HG02943 (cell line): ENCODE measurements around the gene LGALS3BP.
"Not testable (repeated sequence)": the region's sequence is repeated elsewhere in the genome, so short reads cannot be mapped to it uniquely, and the experiment has no call there.

Source experiments
- ATAC-seq: cut with Tn5 transposase; IDR thresholded peaks from one replicate; pipeline ENCODE4 v1.9.1; 2021; ENCODE audit warnings: mild to moderate bottlenecking, low read depth, moderate library complexity; ENCODE audit not compliant: unreplicated experiment

LGALS3BP gene

GRCh38 chr17:78966123-78966813, 13.5 kb downstream of the LGALS3BP start:
- ATAC-seq = no peak

GRCh38 chr17:78965491-78965924, 14.2 kb downstream of the LGALS3BP start:
- ATAC-seq = no peak

- ATAC-seq = no peak
These were observed 16.3 kb downstream of the LGALS3BP start for GRCh38 chr17:78963378-78963777.

- not testable (repeated sequence) for ATAC-seq
These were observed 16.8 kb downstream of the LGALS3BP start for GRCh38 chr17:78962984-78963348.

DNA sequence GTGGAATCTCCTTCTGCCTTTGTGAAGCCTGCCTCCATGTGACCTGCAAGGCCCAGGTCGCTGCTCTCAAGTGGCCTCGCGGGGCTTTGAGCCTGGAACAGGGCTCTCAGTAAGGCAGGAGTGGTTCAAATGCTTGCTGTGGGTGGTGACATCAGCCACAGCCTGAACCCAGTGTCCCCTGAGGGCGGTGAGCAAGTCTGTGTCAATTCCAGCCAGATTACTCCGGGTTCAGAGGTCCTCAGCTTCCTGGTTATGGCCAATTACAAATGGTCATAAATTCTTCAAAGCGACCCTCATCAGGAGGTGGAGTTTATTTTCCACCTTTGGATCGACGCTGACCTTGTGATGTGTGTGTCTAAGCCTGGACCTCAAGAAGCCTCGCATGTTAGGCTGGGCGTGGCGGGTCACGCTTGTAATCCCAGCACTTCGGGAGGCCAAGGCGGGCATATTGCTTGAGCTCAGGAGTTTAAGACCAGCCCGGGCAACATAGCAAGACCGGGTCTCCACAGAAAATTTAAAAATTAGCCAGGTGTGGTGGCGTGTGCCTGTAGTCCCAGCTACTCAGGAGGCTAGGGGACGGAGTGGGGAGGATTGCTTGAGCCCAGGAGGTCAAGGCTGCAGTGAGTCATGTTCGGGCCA, 17.3 kb downstream of the LGALS3BP start:
- no peak for ATAC-seq

DNA sequence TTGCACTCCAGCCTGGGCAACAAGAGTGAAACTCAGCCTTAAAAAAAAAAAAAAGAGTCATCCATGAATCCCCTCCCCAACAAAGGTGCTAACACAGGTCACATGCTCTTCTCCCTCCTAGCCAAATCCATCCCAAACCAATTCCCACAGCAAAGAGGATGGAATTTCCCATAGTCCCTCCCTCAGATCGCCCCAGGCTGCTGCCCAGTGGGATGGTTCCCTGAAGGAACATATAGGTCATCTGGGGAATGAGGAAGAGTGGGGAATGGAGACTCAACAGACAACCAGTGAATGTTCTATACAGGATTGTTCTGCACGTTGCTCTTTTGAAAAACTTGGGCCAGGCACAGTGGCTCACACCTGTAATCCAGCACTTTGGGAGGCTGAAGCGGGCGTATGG, 18.2 kb downstream of the LGALS3BP start:
- ATAC-seq = no peak

DNA sequence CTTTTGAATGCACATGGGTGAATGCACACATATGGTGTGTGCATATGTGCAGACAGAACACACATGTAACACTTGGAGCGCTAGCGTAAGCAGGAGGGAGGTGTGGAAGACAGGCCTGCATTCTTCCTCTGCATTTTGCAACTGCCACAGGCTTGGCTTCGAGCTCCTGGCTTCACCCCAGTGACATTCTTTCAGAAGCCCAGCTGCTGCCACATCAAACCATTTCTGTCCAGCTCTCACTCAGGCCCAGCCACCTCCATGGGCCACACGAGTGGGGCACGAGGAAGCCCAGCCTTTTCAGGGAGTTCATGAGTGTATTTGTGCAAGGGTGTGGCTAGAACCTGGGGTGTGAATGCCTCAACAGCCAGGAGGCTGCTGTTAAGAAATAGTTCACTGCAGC, 18.8 kb downstream of the LGALS3BP start:
- no peak for ATAC-seq

DNA sequence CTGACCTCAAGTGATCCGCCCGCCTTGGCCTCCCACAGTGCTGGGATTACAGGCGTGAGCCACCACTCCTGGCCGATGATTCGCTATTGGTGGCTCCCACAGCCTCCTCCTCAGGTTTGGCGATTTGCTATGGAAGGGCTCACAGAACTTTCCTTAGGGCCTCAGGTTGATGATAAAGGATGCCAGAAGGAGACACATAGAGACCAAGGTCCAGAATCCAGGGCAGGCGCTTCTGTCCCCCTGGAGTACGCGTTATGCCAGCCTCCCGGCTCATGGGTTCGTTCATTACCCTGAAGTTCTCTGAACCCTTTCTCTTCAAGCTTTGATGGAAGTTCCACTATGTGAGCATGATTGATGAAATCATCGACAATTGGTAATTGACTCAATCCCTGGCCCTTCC, 19.9 kb downstream of the LGALS3BP start:
- ATAC-seq = no peak

DNA sequence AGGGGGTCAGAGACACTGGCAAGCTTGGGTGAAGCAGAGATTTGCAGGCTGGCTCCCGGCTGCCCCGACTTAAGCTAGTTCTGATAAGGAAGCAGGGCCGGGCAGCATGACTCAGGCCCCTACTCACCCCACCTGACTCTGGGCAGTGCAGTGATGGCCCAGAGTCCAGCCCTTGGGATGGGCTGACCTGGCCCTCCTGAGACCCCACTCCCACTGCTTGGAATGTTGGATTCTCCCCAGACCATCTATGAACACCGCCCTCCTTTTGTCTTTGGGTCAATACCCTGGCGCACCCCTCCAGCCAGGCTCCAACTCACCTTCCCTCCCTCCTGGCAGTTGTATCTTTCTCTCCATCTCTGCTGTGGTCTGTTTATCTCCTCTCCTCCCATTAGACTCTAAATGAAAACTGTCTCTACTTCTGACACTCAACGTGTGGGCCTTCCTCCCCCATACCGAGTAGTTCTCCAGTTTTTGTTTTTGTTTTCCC, 21.0 kb downstream of the LGALS3BP start:
- no peak for ATAC-seq

DNA sequence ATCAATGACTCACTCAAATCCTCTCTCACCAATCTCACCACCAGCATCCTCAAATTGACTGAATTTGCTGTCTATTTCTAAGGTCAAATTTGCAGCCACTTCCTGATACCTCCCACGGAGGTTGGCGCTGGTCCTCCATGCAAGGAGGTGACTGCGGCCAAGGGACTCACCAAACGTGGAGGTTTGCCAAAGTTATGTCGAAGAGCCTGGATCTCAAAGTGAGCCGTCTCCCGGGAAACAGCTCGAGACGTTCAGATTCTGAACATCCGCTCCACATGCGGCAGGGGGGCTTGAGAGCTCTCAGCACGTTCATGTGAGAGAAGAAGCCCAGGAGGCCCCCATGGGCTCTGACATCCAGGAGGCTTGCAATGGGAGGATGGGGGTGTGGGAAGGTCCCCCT, 22.6 kb downstream of the LGALS3BP start:
- ATAC-seq = no peak

DNA sequence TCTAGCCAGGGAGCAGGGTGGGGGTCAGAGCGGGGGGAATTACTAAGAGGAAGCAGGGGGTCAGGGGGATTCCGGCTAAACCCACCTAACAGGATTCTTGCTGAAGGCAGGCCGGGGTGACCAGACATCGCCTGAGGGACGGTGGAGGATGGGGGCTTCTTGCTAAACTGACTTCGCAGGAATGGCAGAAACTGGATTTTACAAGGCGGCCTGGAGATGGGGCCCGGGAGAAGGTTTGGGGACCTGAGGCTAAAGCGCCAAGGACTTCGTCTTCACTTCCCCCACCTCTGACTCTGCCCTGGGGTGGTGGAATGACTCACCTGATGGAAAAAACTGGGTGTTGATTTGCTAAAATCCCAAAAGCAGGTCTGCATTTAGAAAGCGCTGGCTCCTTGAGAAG, 23.5 kb downstream of the LGALS3BP start:
- ATAC-seq = no peak

DNA sequence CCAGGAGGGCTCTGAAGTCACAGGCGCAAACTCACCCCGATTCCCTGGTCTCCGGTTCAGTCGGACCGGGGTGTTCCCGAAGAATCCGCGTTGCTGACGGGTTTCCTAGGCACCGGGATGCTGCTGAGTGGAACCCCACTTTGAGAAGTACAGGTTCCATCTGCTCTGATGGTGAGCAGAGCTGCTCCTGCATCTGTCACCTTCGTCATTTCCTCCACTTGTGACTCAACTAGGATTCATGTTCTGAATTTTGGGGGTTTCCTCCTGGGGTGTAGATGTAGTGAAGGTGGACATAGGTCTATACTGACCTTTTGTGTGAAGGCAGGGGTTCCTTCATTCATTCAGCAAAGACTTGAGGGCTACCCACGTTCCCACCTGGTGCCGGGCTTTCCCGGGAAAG, 25.0 kb downstream of the LGALS3BP start:
- ATAC-seq = no peak

- ATAC-seq = no peak
These were observed 26.1 kb downstream of the LGALS3BP start for GRCh38 chr17:78953356-78954350.

DNA sequence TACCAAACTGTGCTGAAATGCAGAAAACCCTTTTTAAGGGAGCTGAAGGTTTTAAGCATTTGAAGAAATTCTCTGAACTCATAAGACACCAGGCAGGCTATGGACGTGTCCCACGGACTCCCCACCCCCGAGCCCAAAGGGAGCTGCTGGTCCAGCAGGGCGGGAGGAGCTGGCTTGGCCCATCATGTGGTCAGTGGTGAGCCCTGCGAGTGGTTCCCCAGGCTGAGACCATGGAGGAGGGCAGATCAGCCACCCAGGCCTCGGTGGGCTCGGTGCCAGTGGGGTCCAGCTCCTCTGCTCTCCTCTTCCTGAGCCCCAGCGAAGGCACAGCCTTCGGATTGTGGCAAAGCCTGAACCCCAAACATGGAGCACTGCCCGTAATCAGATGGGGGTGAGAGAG, 27.0 kb downstream of the LGALS3BP start:
- ATAC-seq = no peak

DNA sequence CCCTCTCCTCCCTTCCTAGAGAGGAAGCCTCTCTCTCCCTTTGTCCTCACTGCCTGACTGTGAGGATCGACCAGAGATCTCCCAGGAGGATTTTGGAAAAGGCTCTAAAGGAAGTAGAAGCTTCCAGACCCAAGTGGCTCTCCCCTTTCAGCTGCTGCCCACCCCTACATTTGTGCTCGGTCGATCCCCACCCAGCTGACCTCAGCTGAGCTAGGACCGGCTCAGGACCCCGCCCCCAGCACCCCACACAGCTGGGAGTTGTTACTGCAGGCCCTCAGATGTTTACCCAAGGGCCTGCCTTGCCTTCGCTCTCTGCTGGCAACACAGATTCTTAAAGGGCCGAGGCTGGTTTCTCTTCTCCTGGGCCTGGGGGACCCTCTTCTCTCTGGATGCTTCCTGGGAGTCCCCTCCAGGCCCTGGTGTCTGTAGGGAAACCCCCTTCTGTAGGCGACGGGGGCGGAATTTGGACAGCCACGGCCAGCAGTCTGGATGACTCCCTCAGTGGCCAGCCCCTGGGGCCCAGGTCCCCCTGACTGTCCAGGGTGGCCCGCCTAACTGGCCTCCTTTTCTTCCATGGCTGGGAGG, 27.7 kb downstream of the LGALS3BP start:
- ATAC-seq = no peak

- no peak for ATAC-seq
These were observed 28.9 kb downstream of the LGALS3BP start for GRCh38 chr17:78950870-78951269.

DNA sequence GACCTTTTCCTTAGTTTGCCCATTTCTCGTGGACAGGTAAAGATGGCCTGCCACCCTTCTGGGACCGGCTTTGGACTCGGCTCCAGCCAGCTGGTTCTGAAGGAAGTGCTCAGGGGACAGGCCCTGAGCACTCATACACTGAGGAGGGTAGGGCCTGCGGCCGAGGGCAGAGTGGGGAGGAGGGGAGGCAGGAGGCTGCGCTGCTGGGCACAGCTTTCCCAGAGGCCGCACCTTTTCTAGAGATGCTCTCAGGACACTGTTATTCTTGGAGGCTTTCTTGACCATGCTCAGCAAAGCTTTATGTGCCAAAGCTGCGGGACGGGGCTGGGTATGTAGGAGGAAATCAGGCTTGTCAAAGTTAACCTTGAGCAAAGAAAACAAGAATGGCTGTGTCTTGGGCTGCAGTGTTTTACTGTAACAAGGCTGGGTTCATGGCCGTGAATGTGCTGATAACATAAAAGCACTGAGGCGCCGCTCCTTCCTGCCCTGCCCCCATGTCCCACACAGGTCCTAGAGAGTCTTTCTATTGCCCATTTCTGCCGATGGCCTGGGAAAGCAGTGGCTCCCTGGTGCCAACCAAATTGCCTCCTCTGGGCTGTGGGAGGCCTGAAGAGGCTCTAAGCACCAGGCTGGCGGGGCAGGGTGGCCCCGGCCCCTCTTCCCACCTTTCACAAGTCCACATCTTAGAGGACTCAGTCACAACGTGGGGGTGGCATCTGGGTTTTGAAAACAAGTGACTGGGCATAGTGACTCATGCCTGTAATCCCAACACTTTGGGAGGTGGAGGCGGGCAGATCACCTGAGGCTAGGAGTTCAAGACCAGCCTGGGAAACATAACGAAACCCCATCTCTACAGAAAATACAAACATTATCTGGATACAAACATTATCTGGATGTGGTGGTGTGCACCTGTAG, 32.2 kb downstream of the LGALS3BP start:
- ATAC-seq = no peak

- ATAC-seq = no peak
These were observed 33.1 kb downstream of the LGALS3BP start for GRCh38 chr17:78946631-78947030.

DNA sequence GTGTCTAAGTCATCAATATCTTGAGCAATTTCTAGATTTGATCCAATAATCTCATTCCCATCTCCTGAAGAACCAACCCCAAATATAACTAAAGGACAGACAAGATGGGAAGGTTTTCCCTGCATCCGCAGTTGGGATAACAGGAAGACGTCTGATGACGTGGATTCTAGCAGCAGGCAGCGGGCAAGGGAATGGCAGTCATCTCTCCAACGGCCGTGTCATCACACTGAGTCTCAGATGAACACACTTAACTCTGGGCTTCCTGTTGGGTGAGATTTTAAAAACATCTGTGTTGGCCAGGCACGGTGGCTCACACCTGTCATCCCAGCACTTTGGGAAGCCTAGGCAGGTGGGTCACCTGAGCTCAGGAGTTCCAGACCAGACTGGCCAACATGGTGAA, 33.6 kb downstream of the LGALS3BP start:
- ATAC-seq = no peak

DNA sequence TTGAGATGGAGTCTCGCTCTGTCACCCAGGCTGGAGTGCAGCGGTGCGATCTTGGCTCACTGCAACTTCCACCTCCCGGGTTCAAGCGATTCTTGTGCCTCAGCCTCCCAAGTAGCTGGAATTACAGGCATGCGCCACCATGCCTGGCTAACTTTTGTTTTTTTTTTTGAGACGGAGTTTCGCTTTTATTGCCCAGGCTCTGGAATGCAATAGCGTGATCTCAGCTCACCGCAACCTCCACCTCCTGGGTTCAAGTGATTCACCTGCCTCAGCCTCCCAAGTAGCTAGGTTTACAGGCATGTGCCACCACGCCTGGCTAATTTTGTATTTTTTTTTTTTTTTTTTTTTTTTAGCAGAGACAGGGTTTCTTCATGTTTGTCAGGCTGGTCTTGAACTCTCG, 34.3 kb downstream of the LGALS3BP start:
- not testable (repeated sequence) for ATAC-seq
